ENCODE measurements around the gene FASTKD1.
"Not testable (repeated sequence)": the region's sequence is repeated elsewhere in the genome, so short reads cannot be mapped to it uniquely, and the experiment has no call there.

Gene FASTKD1

GRCh38 chr2:169573160-169573973, at the start of gene FASTKD1:
TSS of gene FASTKD1 (minus strand) at chr2:169573865. CDS start at chr2:169572029, 1,836 bp downstream.
- peak within 1 kb of the TSS; percentile 94 for H3K4me3 Mint-ChIP-seq
- peak within 1 kb of the TSS; percentile 90 for H3K27ac Mint-ChIP-seq
- H3K4me1 Mint-ChIP-seq, result peaks cover 22% of the 10 kb centered on the region
- H3K9me3 Mint-ChIP-seq, result no peaks in the 10 kb centered on the region
- peak; percentile 100 for ATAC-seq
- H3K36me3 Mint-ChIP-seq, result peaks cover 14% of the 10 kb centered on the region
- no peaks in the 10 kb centered on the region for H3K27me3 Mint-ChIP-seq

GRCh38 chr2:169623235-169623634, 49.6 kb upstream of the FASTKD1 start:
- peaks cover 63% of the 10 kb centered on the region for H3K36me3 Mint-ChIP-seq
- H3K4me3 Mint-ChIP-seq, result no peak overlapping the region
- no peaks in the 10 kb centered on the region for H3K27me3 Mint-ChIP-seq
- no peak for ATAC-seq
- H3K9me3 Mint-ChIP-seq, result no peaks in the 10 kb centered on the region
- H3K4me1 Mint-ChIP-seq, result peaks cover 22% of the 10 kb centered on the region
- no peak overlapping the region for H3K27ac Mint-ChIP-seq

GRCh38 chr2:169620509-169620908, 46.8 kb upstream of the FASTKD1 start:
- Mint-ChIP-seq H3K9me3 (peaks cover 3% of the 10 kb centered on the region), H3K27me3 (no peaks in the 10 kb centered on the region), H3K4me1 (peaks cover 31% of the 10 kb centered on the region), H3K27ac (no peak overlapping the region), H3K36me3 (peaks cover 70% of the 10 kb centered on the region), H3K4me3 (no peak overlapping the region)
- ATAC-seq, result no peak

- ATAC-seq, result no peak
- Mint-ChIP-seq H3K36me3 (peaks cover 73% of the 10 kb centered on the region), H3K27me3 (no peaks in the 10 kb centered on the region), H3K4me3 (no peak overlapping the region), H3K9me3 (peaks cover 7% of the 10 kb centered on the region), H3K27ac (no peak overlapping the region), H3K4me1 (peaks cover 31% of the 10 kb centered on the region)
Measured at GRCh38 chr2:169619946-169620345, 46.3 kb upstream of the FASTKD1 start.

GRCh38 chr2:169615982-169616381, 42.3 kb upstream of the FASTKD1 start:
- not testable (repeated sequence) for H3K27ac Mint-ChIP-seq, H3K9me3 Mint-ChIP-seq, H3K4me3 Mint-ChIP-seq, H3K27me3 Mint-ChIP-seq, ATAC-seq
- H3K36me3 Mint-ChIP-seq, result peaks cover 82% of the 10 kb centered on the region
- H3K4me1 Mint-ChIP-seq, result peaks cover 31% of the 10 kb centered on the region

- no peak overlapping the region for H3K4me3 Mint-ChIP-seq
- H3K27ac Mint-ChIP-seq, result no peak overlapping the region
- H3K36me3 Mint-ChIP-seq, result peaks cover 87% of the 10 kb centered on the region
- no peak for ATAC-seq
- peaks cover 9% of the 10 kb centered on the region for H3K9me3 Mint-ChIP-seq
- no peaks in the 10 kb centered on the region for H3K27me3 Mint-ChIP-seq
- H3K4me1 Mint-ChIP-seq, result peaks cover 16% of the 10 kb centered on the region
Measured at GRCh38 chr2:169613876-169614275, 40.2 kb upstream of the FASTKD1 start.

- Mint-ChIP-seq H3K4me3 (no peak overlapping the region), H3K27ac (no peak overlapping the region), H3K36me3 (peaks cover 54% of the 10 kb centered on the region), H3K4me1 (no peaks in the 10 kb centered on the region), H3K27me3 (no peaks in the 10 kb centered on the region), H3K9me3 (peaks cover 2% of the 10 kb centered on the region)
- ATAC-seq, result no peak
Measured at GRCh38 chr2:169609264-169609663, 35.6 kb upstream of the FASTKD1 start.

GRCh38 chr2:169599568-169599967, 25.9 kb upstream of the FASTKD1 start:
- no peaks in the 10 kb centered on the region for H3K27me3 Mint-ChIP-seq
- peaks cover 37% of the 10 kb centered on the region for H3K4me1 Mint-ChIP-seq
- no peak for ATAC-seq
- no peaks in the 10 kb centered on the region for H3K9me3 Mint-ChIP-seq
- peaks cover 33% of the 10 kb centered on the region for H3K36me3 Mint-ChIP-seq
- H3K4me3 Mint-ChIP-seq, result no peak overlapping the region
- no peak overlapping the region for H3K27ac Mint-ChIP-seq

GRCh38 chr2:169598982-169599381, 25.3 kb upstream of the FASTKD1 start:
- Mint-ChIP-seq H3K4me1 (peaks cover 37% of the 10 kb centered on the region), H3K27me3 (no peaks in the 10 kb centered on the region), H3K36me3 (peaks cover 33% of the 10 kb centered on the region), H3K4me3 (no peak overlapping the region), H3K9me3 (no peaks in the 10 kb centered on the region), H3K27ac (no peak overlapping the region)
- ATAC-seq, result no peak

- ATAC-seq, H3K27me3 Mint-ChIP-seq, H3K4me3 Mint-ChIP-seq, H3K27ac Mint-ChIP-seq, H3K9me3 Mint-ChIP-seq: not testable (repeated sequence)
- Mint-ChIP-seq H3K4me1 (peaks cover 35% of the 10 kb centered on the region), H3K36me3 (peaks cover 32% of the 10 kb centered on the region)
Measured at GRCh38 chr2:169596546-169596945, 22.9 kb upstream of the FASTKD1 start.

GRCh38 chr2:169590804-169591203, 17.1 kb upstream of the FASTKD1 start:
- Mint-ChIP-seq H3K4me3 (no peak overlapping the region), H3K27me3 (no peaks in the 10 kb centered on the region), H3K9me3 (no peaks in the 10 kb centered on the region), H3K27ac (no peak overlapping the region), H3K4me1 (peaks cover 40% of the 10 kb centered on the region), H3K36me3 (peaks cover 15% of the 10 kb centered on the region)
- no peak for ATAC-seq

GRCh38 chr2:169585673-169586072, 12.0 kb upstream of the FASTKD1 start:
- Mint-ChIP-seq H3K9me3 (peaks cover 2% of the 10 kb centered on the region), H3K36me3 (peaks cover 10% of the 10 kb centered on the region)

GRCh38 chr2:169584005-169584877, 10.6 kb upstream of the FASTKD1 start, which contains the start of gene PPIG:
TSS of gene PPIG (plus strand) at chr2:169584351. CDS start at chr2:169604042, 19,691 bp downstream.
- Mint-ChIP-seq H3K9me3 (peaks cover 2% of the 10 kb centered on the region), H3K36me3 (no peaks in the 10 kb centered on the region), H3K27me3 (no peaks in the 10 kb centered on the region), H3K4me3 (peak within 1 kb of the TSS; percentile 96), H3K27ac (peak within 1 kb of the TSS; percentile 97), H3K4me1 (peaks cover 26% of the 10 kb centered on the region)
- peak; percentile 97 for ATAC-seq

More at GRCh38 chr2:169585673-169586072, 12.0 kb upstream of the FASTKD1 start:
- Mint-ChIP-seq H3K27me3 (no peaks in the 10 kb centered on the region), H3K4me3 (peak overlapping the region; percentile 96), H3K27ac (peak overlapping the region; percentile 97), H3K4me1 (peaks cover 39% of the 10 kb centered on the region)
- ATAC-seq, result no peak

GRCh38 chr2:169583518-169583917, 9.9 kb upstream of the FASTKD1 start:
- Mint-ChIP-seq H3K36me3 (no peaks in the 10 kb centered on the region), H3K27ac (peak overlapping the region; percentile 97), H3K4me3 (no peak overlapping the region), H3K4me1 (peaks cover 22% of the 10 kb centered on the region), H3K27me3 (no peaks in the 10 kb centered on the region), H3K9me3 (peaks cover 2% of the 10 kb centered on the region)
- no peak for ATAC-seq

- H3K27me3 Mint-ChIP-seq, H3K4me3 Mint-ChIP-seq, H3K27ac Mint-ChIP-seq, ATAC-seq, H3K36me3 Mint-ChIP-seq, H3K9me3 Mint-ChIP-seq: not testable (repeated sequence)
- H3K4me1 Mint-ChIP-seq, result peaks cover 22% of the 10 kb centered on the region
Measured at GRCh38 chr2:169582552-169583266, 9.0 kb upstream of the FASTKD1 start.
